ENCODE results near the gene USP9Y.

The USP9Y gene, protein sequence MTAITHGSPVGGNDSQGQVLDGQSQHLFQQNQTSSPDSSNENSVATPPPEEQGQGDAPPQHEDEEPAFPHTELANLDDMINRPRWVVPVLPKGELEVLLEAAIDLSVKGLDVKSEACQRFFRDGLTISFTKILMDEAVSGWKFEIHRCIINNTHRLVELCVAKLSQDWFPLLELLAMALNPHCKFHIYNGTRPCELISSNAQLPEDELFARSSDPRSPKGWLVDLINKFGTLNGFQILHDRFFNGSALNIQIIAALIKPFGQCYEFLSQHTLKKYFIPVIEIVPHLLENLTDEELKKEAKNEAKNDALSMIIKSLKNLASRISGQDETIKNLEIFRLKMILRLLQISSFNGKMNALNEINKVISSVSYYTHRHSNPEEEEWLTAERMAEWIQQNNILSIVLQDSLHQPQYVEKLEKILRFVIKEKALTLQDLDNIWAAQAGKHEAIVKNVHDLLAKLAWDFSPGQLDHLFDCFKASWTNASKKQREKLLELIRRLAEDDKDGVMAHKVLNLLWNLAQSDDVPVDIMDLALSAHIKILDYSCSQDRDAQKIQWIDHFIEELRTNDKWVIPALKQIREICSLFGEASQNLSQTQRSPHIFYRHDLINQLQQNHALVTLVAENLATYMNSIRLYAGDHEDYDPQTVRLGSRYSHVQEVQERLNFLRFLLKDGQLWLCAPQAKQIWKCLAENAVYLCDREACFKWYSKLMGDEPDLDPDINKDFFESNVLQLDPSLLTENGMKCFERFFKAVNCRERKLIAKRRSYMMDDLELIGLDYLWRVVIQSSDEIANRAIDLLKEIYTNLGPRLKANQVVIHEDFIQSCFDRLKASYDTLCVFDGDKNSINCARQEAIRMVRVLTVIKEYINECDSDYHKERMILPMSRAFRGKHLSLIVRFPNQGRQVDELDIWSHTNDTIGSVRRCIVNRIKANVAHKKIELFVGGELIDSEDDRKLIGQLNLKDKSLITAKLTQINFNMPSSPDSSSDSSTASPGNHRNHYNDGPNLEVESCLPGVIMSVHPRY (N-terminal part only)

DNA sequence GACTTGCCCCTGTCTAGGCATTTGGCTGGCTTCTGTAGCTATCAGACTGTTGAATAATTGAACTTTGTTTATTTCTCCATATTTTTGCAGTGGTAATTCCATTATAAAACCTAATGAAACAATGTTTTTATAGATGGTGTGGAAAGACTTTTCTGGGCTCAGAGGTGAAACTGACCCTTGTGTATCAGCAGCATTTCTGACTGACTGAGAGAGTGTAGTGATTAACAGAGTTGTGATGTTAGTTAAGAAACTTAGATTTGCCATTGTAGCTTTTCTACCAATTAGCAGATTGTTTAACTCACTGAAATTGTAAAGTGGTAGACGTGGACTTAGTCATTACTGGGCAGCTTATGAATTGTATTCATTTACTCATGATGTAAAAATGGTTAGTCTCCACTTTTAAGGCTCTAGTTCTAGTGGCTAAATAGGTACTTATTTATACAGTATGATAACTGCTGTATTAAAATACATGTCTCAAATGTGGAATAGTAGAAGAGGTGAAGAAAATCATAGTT lies at the start of gene USP9Y:
TSS of gene USP9Y (plus strand) at position 51 of the 515 bp plus-strand sequence. CDS start 8,217 bp downstream, outside the sequence.
- no peak for DNase-seq

DNA sequence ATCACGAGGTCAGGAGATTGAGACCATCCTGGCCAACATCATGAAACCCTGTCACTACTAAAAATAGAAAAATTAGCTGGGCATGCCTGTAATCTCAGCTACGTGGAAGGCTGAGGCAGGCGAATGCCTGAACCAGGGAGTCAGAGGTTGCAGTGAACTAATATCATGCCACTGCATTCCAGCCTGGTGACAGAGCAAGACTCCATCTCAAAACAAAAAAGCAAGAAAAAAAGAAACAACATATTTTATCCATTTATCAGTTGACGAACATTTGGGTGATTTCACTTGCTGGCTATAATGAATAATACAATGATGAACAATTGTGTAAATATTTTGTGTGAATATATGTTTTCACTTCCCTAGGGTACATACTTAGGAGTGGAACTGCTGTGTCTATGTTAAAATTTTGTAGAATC lies 49.4 kb upstream of the USP9Y start:
- DNase-seq: no peak

DNA sequence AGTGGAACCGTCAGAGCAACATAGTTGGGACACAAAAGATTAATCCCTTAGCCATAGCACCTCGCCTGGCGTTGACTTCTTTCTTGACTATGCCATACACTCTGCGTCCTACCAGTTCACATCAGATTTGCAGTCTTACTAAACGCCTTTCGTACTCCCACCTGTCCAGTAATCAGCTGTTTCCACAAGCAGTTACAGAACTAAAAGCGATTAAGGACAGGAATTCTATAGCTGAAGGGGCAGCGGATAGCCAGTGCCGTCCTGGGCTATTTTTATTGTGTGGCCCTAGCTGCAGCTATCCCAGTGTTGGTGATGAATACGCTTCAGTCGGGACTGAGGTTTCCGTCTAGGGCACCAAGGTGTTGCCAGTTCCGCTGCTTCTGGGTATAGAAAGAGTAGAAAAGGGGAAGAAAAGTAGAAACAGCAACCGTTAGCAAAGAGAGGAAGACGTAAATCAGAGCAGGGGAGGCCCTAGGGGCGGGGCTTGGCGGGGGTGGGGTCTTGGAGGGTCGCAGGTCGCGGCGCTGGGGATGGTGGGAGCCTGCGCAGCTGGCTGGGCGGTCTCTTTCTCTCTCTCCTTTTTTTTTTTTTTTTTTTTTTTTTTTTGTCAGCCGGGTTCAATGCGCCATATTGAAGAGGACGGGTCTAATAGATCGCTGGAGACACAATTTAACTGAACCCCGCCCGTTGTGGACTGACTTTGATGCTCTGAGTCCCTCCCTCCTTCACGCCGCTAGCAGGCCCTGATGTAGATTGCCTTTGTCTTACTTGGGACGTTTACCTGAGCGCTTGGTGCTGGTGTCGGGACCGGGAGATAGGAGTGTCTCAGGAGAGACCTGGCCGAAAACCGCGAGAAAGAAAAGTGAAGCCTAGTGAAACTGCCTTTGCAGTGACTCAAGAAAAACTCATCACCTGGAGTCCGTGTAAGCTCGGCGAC lies 39.0 kb upstream of the USP9Y start:
- DNase-seq: peak; percentile 88

DNA sequence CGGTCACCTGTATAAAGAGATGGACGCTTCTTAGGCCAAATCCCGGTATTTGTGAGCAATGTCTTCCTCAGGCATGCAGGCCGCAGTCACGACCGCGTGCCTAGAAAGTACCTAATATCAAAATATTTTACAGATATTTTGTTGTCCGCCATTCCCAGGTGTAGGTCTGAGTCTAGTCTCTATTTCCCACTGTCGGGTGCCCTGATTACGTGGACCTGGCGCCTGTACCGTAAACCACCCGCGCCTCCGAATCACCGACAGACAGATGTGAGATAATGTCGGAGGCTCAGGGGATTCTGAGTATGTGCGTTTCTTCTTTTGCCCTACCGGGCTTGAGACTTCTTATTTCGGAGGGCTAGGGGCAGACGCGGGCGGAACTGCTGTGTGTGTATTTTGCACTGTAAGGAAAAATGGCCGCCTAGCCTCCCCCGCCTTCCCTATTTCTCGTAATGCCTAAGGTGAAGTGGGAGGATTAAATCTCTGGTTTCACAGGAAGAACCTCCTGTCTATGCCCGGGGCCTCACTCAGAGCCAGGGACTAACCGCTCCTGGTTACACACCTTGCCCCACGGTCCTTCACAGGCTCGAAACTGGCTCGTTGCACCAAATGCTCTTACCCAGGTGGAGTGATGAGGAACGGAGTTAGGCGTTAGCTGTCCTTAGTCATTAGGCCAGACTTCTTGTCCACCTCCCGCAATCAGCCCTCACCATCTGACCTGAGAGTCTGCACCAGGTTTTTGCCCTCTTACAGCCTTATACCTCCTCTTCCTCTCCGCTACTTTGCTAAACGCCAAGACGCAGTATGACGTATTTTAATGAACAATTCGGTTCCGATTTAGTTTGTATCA lies 38.1 kb upstream of the USP9Y start:
- peak; percentile 68 for DNase-seq

DNA sequence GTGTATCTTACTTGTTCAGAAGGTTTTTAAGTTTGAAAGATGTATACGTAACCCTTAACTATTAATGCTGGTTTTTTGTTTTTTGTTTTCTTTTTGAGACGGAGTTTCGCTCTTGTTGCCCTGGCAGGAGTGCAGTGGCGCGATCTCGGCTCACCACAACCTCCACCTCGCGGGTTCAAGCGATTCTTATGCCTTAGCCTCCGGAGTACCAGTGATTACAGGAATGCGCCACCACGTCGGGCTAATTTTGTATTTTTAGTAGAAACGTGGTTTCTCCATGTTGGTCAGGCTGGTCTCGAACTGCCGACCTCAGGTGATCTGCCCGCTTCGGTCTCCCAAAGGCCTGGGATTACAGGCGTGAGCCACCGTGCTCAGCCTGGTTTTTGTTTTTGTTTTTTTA lies 37.2 kb upstream of the USP9Y start:
- peak; percentile 27 for DNase-seq

DNA sequence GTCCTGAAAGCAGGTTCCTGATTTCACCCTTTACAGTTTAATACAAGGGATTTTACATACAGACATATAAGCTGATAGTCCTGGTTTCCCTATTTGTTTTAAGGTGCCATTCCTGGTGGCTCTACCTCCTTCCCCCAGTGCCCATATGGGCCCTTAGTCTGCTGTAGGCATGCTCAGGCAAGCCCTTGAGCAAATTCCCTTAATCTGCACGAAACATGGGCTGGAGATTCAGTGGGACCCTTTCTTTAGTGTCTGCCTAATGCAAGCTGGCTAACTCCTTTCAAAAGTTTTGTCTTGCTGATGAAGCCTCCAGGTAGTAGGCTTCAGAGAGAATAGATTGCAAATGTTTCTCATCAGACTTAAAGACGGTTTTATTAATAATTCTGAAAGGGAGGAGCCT lies 22.9 kb upstream of the USP9Y start:
- DNase-seq: no peak

DNA sequence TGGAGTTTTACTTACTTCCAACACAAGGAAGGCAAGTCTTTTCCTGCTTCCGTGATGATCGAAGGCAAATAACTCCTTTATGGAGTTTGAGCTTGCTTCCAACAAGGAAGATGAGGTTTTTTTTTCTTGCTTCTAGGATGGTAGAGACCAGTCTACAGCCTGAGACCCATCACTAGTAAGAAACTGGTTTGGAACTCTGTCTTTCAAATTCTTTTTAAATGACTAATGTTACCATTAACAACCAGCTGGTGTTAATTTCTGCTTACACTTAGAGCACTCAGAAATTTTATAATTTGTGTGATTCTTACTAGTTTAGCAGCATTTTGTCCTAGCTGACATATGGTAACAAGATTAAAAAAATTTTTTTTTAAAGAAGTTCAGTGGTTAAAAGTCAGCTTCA lies 19.5 kb upstream of the USP9Y start:
- DNase-seq: no peak

DNA sequence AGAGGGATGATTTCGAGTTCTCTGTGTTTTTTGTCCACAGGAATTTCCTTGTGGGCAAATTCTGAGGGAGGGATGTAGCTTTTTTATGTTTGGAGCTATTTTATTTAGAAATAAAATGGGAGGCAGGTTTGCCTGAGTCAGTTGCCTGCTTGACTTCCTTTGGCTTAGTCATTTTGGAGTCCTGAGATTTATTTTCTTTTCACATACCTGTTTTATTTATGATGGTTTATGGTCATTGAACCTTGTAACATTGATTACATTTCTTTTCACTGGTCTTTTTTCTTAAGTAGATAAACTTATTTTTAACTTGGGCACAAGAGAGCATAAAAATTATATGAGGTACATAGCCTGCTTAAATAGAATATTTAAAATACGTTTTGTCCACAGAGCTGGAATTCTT lies 12.7 kb upstream of the USP9Y start:
- no peak for DNase-seq

DNA sequence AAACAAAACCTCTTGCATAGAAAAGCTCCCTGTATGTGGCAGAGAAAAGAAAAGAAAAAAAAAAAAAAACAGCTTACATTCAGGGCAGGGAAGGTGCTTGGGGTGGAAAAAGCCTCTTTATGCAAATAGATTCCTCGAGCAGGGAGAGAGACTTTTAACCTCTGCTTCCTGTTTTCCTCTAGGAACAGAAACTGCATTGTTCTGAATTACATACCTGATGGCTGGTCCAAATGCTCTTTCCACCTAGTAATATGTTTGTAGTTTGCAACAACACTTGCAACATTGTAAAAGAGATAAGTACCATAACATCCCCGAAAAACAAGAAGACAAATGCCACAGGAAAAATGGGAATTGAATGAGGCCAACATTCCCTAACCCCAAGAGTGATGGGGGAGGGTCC lies 944 bp upstream of the USP9Y start:
- no peak for DNase-seq

DNA sequence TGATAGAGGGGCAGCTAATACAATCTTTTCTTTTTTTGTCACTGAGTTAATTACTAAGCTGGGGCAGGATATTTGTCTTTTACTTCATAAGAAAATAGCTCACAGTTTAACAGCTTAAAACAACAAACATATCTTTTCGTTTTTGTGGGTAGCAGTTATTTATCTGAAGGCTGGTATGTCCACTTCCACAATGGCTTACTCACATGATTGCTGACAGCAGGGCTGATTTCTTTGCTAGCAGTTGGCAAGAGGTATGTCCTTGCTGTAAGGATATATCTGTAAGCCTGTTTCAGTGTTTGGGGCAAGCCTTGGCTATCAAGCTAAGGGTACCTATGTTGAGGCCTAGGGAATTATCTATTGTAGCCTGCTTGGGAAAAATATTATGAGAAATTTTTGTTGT lies 1.1 kb downstream of the USP9Y start:
- DNase-seq: no peak

DNA sequence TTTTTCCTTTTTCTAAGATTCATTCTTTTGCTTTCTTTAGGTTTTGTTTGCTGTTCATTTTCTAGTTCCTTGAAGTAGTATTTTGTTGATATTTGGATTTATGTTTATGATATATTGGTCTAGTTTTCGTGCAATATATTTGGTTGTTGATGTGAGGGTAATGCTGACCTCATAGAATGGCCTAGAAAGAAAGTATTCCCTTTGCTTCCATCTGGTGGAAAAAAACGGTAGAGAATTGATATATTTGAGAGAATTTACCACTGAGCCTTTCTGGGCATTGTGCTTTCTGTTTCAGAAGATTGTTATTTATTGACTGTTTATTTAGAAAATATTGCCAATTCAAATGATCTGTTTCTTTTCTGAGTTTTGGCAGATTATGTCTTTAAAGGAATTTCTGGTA lies 9.4 kb downstream of the USP9Y start:
- peak; percentile 3 for DNase-seq

DNA sequence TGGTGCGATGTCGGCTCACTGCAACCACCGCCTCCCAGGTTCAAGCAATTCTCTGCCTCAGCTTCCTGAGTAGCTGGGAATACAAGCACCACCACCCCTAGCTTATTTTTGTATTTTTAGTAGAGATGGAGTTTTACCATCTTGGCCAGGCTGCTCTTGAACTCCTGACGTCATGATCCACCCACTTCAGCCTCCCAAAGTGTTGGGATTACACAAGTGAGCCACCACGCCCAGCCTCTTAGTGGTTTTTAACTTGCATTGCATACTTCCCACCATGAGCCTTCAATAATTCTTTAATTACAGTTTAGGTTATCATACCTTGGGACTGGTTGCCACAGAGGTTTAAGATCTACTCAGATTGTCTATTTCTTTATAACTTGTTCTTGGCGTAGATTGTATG lies 14.3 kb downstream of the USP9Y start:
- DNase-seq: no peak

DNA sequence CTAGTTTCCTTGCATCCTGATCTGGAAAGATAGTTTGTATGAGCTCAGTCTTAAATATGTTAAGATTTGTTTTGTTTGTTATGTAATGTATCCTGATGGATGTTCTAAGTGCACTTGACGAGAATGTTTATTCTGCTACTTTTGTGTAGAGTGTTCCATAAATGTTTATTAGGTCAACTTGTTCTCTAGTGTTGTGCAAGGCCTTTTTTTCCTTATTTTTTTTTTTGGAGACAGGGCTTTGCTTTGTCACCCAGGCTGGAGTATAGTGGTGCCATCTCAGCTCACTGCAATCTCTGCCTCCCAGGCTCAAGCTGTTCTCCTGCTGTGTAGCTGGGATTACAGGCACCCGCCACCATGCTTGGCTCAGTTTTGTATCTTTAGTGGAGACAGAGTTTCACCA lies 28.7 kb downstream of the USP9Y start:
- no peak for DNase-seq

DNA sequence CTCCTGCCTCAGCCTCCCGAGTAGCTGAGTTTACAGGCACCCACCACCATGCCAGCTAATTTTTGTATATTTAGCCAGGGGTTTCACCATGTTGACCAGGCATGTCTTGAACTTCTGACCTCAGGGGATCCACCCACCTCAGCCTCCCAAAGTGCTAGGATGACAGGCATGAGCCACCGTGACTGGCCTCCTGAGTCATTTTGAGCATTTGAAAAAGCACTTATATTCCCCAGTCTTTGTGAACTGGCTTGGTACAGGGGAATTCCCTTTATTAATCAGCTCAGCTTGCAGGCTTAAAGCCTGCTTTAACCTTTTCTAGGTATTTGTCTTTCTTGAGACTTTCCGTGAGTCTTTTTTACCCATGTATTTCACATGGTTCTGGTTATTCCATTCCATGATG lies 32.6 kb downstream of the USP9Y start:
- no peak for DNase-seq

DNA sequence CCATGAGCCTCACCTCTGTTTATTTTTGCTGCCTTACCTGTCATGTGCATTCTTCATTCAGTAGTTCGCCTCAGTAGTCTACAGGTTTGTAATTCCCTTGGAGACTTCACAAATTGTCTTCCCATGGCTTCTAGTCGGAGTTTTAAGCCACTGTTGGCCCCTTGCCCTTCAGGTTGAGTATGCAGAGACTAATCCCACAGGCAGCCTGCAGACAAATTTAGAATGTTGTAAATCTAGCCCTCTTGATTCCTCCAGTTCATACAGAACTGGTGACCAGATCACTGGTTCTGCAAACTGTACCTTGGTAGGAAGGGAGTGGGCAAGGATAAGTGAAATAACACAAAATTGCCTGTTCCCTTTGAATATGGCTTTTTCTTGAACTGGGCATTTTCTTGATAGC lies 33.0 kb downstream of the USP9Y start:
- DNase-seq: no peak

DNA sequence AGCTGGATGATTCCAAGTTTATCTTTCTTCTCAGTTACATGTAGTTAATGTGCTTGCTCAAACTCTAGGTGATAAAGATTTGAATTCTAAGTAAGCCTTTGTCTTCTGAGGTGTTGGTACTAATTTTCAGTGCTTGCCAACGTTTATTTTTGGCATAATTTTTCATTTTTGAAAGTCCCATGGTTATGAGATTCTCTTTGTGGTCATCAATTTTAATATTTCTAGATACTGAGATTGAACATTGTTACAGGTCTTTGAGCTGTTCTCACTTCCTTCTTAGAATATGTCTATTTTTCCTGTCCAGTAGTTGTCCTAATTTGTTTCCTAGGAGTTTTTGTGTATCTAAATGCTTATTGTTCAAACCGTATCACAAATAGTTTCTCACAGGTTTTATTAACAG lies 40.4 kb downstream of the USP9Y start:
- DNase-seq: no peak

DNA sequence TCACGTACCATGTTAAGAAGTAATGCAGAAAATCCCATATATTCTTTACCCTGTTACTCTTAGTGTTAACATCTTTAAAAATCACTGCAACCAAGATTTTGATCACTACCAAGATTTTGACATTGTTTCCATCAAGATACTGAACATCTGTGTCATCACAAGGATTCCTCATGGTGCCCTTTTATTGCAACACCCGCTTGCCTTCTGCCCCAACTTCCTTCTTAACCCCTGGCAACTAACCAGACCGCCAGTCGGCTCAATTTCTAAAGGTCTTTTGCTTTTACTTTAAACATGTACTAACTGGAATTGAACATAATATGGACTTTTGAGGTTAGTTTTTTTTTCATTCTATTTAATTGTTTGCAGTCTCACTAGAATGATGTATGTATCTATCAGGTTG lies 41.7 kb downstream of the USP9Y start:
- no peak for DNase-seq

DNA sequence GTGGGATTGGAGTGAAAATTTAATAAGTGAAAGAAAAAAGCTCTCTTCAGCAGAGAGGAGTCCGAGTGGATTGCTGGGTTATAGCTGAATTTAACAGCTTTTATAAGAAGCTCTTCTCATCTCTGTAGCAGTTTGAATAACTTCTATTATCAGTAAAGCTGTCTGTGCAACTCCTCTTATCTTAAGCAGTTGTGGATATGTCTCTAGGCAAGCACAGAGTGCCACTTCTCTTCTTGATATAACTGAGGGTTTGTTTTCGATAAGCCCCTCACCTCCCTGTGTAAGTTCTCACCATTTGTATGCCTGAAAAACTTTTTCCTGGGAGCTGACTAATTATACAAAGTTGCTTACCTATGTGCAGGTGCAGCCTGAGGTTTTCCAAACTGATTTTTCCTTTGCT lies 43.1 kb downstream of the USP9Y start:
- no peak for DNase-seq

DNA sequence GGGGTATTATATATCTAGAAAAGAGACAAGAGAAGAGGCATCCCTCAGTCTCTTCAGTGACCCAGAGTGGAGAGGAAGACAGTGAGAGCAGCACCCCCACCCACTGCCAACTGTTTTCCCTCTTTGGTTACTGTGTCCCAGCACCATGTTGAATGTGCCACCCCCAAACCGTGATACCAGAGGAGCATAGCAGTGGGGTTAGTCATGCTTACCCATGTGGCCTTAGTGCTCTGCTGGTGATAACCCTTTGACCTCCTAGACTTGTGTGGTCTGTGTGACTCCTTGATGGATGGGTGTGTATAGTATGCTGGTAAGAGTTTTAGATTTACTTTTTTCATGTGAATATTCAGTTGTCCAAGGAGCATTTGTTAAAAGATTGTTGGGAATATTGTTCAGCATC lies 48.3 kb downstream of the USP9Y start:
- no peak for DNase-seq

DNA sequence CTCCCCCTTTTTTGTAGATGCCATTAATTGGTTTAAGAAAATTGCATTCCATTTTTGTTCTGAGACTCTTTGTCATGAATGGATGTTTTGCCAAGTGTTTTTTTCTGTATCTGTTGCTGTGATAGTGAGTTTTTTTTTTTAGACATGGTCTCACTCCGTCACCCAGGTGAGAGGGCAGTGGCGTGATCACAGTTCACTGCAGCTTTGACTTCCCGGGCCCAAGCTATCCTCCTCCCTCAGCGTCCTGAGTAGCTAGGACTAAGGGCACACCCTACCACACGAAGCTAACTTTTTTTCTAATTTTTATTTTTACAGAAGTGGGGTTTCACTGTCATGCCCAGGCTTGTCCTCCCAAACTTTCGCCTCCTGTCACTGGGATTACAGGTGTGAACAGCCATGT lies 51.8 kb downstream of the USP9Y start:
- no peak for DNase-seq

DNA sequence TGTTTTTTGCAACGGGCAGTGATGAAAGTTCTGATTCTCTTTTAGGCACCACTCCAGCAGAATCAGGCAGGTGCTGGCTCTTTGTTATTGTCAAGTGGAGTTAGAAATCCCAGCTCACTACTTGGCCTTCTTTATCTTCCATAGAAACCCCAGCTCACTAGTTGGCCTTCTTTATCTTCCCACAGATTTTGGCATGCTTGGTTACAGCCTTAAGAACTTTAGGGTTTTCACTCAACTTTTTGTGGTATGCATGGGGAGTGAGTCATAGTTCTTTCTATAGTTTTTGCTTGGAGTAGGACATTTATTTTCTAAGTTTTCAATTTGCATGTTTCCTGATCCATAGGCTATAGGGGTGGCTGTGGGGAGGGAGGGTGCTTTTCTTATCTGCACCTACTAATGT lies 55.0 kb downstream of the USP9Y start:
- no peak for DNase-seq

DNA sequence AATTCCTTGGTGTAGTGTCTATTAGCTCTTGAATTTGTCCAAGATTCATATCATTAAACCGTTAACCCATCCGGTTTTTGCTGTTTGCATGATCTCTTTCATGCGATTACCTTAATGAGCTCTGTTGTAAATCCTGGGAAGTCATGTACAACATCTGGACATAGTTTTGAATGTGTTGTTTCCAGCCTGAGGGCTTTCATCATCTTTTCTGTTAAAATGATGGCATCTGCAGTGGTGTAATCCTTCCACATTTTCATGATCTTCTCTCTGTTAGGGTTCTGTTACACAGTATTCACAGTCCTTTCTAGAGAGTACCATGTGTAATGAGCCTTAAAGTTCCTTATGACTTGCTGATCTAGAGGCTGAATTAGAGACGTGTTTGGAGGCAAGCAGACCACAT lies 64.9 kb downstream of the USP9Y start:
- DNase-seq: no peak

Data from CD4-positive, alpha-beta T cell treated with Interleukin-17A for 1 hour (primary cell).